ENCODE results near the gene AHNAK.
"Not testable (repeated sequence)": the region's sequence is repeated elsewhere in the genome, so short reads cannot be mapped to it uniquely, and the experiment has no call there.

AHNAK gene

DNA sequence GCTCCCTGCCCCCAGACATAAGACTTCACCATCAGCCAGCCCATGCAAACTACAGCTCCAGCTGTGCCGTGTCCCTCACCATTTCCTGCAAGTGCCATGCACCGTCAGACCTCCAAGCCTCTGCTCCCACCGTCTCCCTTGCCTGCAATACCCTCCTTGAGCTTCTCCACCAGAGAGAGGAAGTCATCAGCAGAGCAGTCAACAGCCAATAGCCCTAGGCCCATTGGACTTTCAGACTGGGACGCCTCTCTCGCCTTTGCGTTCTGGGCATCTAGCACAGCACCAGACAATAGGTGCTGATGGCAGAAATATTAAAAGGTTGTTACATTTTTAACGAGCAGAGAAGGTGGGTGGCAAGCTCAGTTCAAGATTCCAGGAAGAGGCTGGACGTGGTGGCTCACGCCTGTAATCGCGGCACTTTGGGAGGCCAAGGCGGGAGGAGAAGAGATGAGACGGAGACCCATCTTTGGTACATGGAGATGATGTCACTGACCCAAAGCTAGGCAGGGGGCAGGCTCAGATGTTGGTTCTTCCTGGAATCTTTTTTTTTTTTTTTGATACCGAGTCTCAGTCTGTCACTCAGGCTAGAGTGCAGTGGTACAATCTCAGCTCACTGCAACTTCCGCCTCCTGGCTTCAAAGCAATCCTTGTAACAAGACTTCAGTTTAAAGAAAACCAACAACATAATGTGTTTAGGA is 95.9 kb downstream of the AHNAK start:
- DNase-seq (ENCODE audit: low spot score) = no peak
- TF ChIP-seq, protein P1, sequence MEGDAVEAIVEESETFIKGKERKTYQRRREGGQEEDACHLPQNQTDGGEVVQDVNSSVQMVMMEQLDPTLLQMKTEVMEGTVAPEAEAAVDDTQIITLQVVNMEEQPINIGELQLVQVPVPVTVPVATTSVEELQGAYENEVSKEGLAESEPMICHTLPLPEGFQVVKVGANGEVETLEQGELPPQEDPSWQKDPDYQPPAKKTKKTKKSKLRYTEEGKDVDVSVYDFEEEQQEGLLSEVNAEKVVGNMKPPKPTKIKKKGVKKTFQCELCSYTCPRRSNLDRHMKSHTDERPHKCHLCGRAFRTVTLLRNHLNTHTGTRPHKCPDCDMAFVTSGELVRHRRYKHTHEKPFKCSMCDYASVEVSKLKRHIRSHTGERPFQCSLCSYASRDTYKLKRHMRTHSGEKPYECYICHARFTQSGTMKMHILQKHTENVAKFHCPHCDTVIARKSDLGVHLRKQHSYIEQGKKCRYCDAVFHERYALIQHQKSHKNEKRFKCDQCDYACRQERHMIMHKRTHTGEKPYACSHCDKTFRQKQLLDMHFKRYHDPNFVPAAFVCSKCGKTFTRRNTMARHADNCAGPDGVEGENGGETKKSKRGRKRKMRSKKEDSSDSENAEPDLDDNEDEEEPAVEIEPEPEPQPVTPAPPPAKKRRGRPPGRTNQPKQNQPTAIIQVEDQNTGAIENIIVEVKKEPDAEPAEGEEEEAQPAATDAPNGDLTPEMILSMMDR (IDR thresholded peaks at IDR 0.05; ENCODE audit: extremely low read depth, insufficient read depth, missing control alignments) = no peak
- in situ Hi-C loops (cut with MboI; ENCODE audit: low pct_unique_long_range_greater_than_20kb, low sequenced_read_pairs, unreplicated experiment) = no loop called here

DNA sequence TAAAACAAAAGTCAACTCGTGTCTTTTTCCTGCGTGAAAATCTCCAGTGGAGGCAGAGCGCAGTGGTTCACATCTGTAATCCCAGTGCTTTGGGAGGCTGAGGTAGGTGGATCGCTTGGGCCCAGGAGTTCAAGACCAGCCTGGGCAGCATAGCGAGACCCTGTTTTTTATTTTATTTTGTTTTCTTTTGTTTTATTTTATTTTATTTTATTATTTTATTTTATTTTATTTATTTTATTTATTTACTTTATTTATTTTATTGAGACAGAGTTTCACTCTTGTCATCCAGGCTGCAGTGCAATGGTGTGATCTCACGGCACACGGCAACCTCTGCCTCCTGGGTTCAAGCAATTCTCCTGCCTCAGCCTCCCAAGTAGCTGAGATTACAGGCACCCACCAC is 96.7 kb downstream of the AHNAK start:
- DNase-seq (ENCODE audit: low spot score); in situ Hi-C loops (cut with MboI; ENCODE audit: low pct_unique_long_range_greater_than_20kb, low sequenced_read_pairs, unreplicated experiment): not testable (repeated sequence)

DNA sequence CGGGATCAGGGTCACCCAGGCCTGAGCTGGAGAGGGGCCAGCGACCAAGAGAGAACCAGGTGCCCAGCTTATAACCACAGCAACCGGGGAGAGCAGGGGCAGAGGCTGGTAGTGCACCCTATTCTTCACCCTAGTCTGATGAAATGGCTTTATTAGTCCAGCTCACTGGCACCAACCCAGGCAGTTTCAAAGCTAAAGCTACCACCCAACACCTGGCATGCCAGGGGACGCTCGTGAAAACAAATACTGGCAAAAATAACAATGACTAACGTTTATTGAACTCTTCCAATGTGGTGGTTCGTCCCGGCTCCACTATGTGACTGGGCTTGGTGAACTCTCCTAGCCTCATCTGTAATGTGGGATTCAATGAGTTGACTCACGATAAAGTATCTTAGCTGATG is 97.2 kb downstream of the AHNAK start:
- TF ChIP-seq, protein P1 (IDR thresholded peaks at IDR 0.05; ENCODE audit: extremely low read depth, insufficient read depth, missing control alignments) = no peak
- no peak for DNase-seq (ENCODE audit: low spot score)
- in situ Hi-C loops (cut with MboI; ENCODE audit: low pct_unique_long_range_greater_than_20kb, low sequenced_read_pairs, unreplicated experiment) = no loop called here

DNA sequence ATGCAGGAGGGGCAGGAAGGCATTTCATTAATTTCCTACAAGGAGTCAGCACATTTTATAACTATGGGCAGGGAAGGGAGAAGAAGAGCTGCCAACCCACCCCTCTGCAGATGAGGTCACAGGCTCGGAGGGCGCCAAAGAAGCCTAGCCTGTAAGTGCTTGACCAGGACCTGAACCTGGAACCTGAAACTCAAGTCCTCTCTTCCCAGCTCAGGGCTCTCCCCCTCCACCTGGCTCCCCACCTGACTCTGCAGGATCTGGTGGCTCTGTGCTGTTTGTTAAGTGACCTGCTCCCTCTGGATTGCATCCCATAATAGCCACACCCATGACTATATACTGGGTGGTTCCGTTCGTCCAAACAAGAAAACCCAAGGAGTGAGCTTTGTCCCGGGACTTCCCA is 100.5 kb downstream of the AHNAK start:
- TF ChIP-seq, protein P1 (IDR thresholded peaks at IDR 0.05; ENCODE audit: extremely low read depth, insufficient read depth, missing control alignments) = no peak
- DNase-seq (ENCODE audit: low spot score) = no peak
- in situ Hi-C loops (cut with MboI; ENCODE audit: low pct_unique_long_range_greater_than_20kb, low sequenced_read_pairs, unreplicated experiment) = no loop called here

DNA sequence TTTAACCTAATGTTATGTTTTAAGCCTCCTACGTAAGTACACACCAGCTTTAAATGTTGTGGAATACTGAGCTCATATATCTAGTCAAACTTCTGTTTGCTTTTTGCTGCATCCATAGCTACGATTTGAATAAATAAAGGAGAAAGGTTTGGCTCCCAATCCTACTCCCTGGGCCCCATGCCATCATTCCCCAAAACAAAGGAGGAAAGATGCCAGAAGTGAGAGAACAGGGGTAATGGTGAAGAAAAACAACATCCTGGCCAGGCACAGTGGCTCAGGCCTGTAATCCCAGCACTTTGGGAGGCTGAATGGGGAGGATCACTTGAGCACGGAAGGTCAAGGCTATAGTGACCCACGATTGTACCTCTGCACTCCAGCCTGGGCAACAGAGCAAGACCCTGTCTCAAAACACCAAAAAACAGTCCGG is 101.3 kb downstream of the AHNAK start:
- TF ChIP-seq, protein P1 (IDR thresholded peaks at IDR 0.05; ENCODE audit: extremely low read depth, insufficient read depth, missing control alignments) = no peak
- DNase-seq (ENCODE audit: low spot score) = no peak
- in situ Hi-C loops (cut with MboI; ENCODE audit: low pct_unique_long_range_greater_than_20kb, low sequenced_read_pairs, unreplicated experiment) = no loop called here

DNA sequence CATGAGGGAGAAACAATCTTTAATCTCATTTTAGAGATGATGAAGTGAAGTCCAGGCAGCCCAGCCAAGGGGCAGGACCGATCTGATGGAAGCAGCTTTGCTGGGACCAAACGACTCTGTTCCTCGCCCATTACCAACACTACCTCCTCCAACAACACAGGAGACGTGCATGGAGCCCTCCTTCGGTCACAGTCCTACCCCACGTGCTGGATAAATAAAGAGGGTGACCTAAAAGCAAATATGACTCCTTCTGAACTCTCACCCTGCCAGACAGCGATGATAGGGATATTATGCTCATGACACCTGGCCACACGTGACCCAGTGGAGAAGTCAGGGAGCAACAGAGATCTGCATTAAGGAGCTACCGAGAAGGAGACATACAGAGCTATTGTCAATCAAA is 101.8 kb downstream of the AHNAK start:
- no peak for DNase-seq (ENCODE audit: low spot score)
- TF ChIP-seq, protein P1 (IDR thresholded peaks at IDR 0.05; ENCODE audit: extremely low read depth, insufficient read depth, missing control alignments) = no peak
- in situ Hi-C loops (cut with MboI; ENCODE audit: low pct_unique_long_range_greater_than_20kb, low sequenced_read_pairs, unreplicated experiment) = no loop called here

DNA sequence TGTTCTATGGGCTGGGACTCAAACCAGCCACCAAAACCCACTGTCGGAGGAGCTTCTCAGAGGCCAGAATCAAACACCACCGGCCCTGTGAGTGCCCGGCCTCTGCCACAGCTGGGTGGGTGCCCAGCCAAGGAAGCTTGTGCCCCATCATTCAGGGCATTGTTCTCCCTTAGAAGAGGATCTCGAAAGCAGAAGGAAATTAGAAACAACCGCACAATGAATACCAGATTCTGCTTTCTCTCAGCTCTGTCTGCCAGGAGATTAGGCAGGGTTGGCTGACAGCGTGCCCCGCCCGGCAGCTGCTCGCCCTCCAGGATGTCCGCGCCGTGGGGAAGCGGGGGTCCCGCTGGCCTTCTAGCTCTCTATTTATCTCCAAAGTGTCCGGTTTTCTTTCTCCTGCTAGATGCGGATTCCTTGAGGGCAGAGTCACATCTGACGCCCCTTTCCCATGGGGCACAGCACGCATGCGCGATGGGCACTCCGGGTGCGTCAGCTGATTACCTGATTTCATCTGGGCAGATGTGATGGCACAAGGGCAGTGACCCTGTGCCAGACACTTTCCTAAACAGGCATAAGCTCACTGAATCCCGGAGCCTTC is 102.3 kb downstream of the AHNAK start:
- peak; percentile 61 for DNase-seq (ENCODE audit: low spot score)
- in situ Hi-C loops (cut with MboI; ENCODE audit: low pct_unique_long_range_greater_than_20kb, low sequenced_read_pairs, unreplicated experiment) = no loop called here
- TF ChIP-seq, protein P1 (IDR thresholded peaks at IDR 0.05; ENCODE audit: extremely low read depth, insufficient read depth, missing control alignments) = no peak

Measured in GM13977 (cell line).